Ascending aorta (tissue), 2 donors: ENCODE results near the gene IFNA5. TPM values are rescaled to one million over a fixed set of nuclear protein-coding genes. Genes with fewer than 3 reads are reported as not detected.

Experiments
- DNase-seq, 2 donors: peaks; one replicate each; pipeline ENCODE4 v3.0.0-alpha.2; 2019; ENCODE audit warnings: low spot score in 2 of 2
- H3K27ac ChIP-seq, 2 donors: fragments of 200-600 bp; sonication (generic); one replicate each; pipeline ENCODE4 v1.5.1; 2016 to 2017; ENCODE audit warnings: mild to moderate bottlenecking in 1 of 2
- H3K27me3 ChIP-seq: fragments of 200-600 bp; sonication (generic); one replicate; pipeline ENCODE4 v1.5.1; 2017
- H3K36me3 ChIP-seq, 2 donors: fragments of 200-600 bp; sonication (generic); one replicate each; pipeline ENCODE4 v1.5.1; 2016
- H3K4me1 ChIP-seq, 2 donors: fragments of 200-600 bp; sonication (generic); one replicate each; pipeline ENCODE4 v1.5.1; 2016 to 2017; ENCODE audit warnings: mild to moderate bottlenecking in 1 of 2
- H3K4me3 ChIP-seq, 2 donors: fragments of 200-600 bp; sonication (generic); one replicate each; pipeline ENCODE4 v1.5.1; 2016 to 2017; ENCODE audit warnings: mild to moderate bottlenecking in 1 of 2
- H3K9me3 ChIP-seq, 2 donors: fragments of 200-600 bp; sonication (generic); one replicate each; pipeline ENCODE4 v1.5.1; 2016
- intact Hi-C: fragments of 100-400 bp; cut with DNase I; formaldehyde crosslinking; loops from one replicate; pipeline ENCODE4 v1.15.1; 2023
- total RNA-seq: library from RNA; depleted of rRNA; stranded (reverse); fragments of >200 nt; gene quantifications from one replicate; pipeline ENCODE4 v1.1.0, GENCODE V29; 2016
- TF ChIP-seq, protein P1 (sequence below), 3 experiments: fragments of 200-600 bp in 2 of 3; fragments of 450-650 bp in 1 of 3; sonication (generic) in 2 of 3; IDR thresholded peaks; one replicate each; pipeline ENCODE4 v1.5.1; 2016 to 2019; ENCODE audit warnings: antibody characterized with exemption in 3 of 3, mild to moderate bottlenecking in 1 of 3, moderate library complexity in 1 of 3

IFNA5 gene
- total RNA-seq, 1 donor from 2014 or later = 4.0 TPM

DNA sequence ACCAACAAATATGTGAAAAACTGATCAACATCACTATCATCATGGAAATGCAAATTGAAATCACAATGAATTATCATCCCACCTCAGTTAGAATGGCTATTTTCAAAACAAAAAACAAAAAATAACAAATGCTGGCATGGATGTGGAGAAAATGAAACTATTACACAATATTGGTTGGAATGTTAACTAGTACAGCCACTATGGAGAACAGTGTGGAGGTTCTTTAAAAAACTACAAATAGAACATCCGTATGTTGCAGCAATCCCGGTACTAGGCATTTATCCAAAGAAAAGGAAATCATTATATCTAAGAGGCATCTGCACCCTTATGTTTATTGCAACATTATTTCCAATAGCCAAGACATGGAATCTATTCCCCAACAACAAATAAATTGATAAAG is 9.0 kb upstream of the IFNA5 start:
- peaks cover 0 to 3% of the 10 kb centered on the region in 2 donors for H3K4me1 ChIP-seq
- no peaks in the 10 kb centered on the region for H3K27me3 ChIP-seq
- H3K9me3 ChIP-seq = no peaks in the 10 kb centered on the region
- TF ChIP-seq, protein P1, sequence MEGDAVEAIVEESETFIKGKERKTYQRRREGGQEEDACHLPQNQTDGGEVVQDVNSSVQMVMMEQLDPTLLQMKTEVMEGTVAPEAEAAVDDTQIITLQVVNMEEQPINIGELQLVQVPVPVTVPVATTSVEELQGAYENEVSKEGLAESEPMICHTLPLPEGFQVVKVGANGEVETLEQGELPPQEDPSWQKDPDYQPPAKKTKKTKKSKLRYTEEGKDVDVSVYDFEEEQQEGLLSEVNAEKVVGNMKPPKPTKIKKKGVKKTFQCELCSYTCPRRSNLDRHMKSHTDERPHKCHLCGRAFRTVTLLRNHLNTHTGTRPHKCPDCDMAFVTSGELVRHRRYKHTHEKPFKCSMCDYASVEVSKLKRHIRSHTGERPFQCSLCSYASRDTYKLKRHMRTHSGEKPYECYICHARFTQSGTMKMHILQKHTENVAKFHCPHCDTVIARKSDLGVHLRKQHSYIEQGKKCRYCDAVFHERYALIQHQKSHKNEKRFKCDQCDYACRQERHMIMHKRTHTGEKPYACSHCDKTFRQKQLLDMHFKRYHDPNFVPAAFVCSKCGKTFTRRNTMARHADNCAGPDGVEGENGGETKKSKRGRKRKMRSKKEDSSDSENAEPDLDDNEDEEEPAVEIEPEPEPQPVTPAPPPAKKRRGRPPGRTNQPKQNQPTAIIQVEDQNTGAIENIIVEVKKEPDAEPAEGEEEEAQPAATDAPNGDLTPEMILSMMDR (IDR thresholded peaks at IDR 0.05) = no peak
- intact Hi-C loops = no loop called here
- no peak for DNase-seq
- no peak overlapping the region for H3K4me3 ChIP-seq
- no peaks in the 10 kb centered on the region for H3K36me3 ChIP-seq
- H3K27ac ChIP-seq = no peak overlapping the region

DNA sequence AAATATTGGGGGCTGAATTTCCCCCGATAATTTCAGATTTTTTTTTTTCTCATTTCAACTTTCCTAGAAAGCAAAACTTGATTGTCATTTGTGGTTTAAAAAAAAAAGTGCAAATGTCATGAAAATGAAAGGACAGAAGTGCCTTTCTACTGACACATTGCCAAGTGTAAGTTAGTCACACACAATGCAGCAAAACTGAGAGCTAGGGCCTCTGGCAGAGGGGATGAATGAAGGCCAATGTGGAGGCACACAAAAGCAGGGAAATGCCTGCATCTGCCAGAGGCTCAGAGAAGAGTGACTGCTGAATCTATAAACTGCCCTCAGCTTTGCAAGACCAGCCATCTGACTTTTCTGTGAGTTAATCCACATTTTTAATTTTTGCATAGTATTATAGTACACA is 6.8 kb upstream of the IFNA5 start:
- intact Hi-C loops = no loop called here

DNA sequence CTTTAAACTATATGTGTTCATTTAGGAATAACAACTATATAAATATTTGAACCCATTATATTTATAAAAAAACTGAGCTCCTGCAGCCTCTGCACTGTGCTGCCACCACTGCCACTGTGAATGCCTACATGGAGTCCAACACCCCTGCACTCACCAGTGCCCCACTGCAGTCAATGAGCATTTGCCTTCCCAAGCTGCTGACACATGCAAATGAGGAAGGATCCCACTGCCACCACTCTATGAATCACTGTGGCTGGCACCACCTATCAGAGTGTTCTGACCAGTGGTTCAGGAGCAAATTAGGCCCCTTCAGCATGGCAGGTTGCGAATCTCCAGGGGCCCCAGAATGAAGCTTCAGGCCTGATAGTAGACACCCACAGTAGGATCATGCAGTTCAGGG is 9.1 kb downstream of the IFNA5 start:
- H3K9me3 ChIP-seq = peaks cover 0 to 3% of the 10 kb centered on the region in 2 donors
- H3K4me1 ChIP-seq = no peaks in the 10 kb centered on the region
- no peak for DNase-seq
- TF ChIP-seq, protein P1 (IDR thresholded peaks at IDR 0.05) = no peak
- intact Hi-C loops = no loop called here
- H3K36me3 ChIP-seq = no peaks in the 10 kb centered on the region
- no peak overlapping the region for H3K4me3 ChIP-seq
- H3K27ac ChIP-seq = no peak overlapping the region
- H3K27me3 ChIP-seq = no peaks in the 10 kb centered on the region

More for the DNA sequence above, 6.8 kb upstream of the IFNA5 start:
- TF ChIP-seq, protein P1 (IDR thresholded peaks at IDR 0.05) = no peak
- H3K27ac ChIP-seq = no peak overlapping the region
- H3K4me1 ChIP-seq = no peaks in the 10 kb centered on the region
- DNase-seq = no peak
- H3K4me3 ChIP-seq = no peak overlapping the region
- H3K36me3 ChIP-seq = no peaks in the 10 kb centered on the region
- H3K27me3 ChIP-seq = no peaks in the 10 kb centered on the region
- no peaks in the 10 kb centered on the region for H3K9me3 ChIP-seq

DNA sequence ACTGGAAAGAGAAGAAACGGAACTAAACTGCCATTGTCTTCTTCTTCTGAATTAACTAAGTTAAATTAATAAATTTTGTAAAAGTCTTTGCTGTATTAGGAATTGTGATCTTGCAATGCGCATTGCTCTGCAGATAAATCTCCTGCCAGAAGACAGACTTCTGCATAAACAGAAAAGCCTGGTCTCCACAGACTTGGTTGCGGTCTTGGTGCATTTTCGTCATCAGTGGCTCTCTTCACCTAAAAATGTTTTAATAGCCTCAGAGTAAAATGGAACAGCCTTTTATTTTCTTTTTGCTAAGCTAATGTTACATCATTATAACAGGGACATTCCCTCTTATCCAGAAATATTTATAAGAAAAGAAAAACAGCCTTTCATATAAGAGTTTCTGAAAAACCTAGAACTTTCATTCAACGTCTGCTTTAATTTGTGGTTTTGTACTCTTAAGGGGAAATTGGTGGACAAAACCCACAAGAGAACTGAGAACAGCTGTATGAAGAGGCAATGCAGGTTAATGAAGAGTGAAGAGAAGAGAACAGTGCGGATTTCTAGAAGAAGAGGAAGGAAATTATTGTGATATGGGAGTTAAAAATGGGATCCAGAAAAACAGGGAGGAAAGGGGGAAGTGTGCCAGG is 10.1 kb downstream of the IFNA5 start:
- DNase-seq = no peak
- TF ChIP-seq, protein P1 (IDR thresholded peaks at IDR 0.05) = no peak
- Histone ChIP-seq H3K9me3 (no peaks in the 10 kb centered on the region), H3K4me3 (no peak overlapping the region), H3K27ac (no peak overlapping the region), H3K4me1 (no peaks in the 10 kb centered on the region), H3K36me3 (no peaks in the 10 kb centered on the region), H3K27me3 (no peaks in the 10 kb centered on the region)
- intact Hi-C loops = no loop called here

DNA sequence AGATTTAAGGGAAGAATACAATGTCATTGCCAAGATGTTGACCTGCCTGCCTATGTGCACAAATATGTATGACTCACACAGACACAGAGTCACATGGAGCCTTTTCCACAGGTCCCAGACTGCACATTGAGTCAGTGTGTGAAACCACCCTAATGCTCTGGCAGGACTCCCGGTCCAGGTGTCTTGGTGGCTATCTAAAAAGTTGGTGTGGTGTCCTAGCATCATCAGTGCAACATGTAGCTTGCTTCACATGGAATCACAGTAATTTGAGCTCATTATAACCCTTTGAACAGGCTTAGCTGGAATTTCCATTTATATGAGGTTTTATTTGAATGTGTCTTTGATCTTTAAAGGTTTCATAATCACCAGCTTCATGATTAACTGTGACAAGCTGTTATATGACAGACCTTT is 10.7 kb downstream of the IFNA5 start:
- TF ChIP-seq, protein P1 (IDR thresholded peaks at IDR 0.05) = no peak
- H3K4me1 ChIP-seq = no peaks in the 10 kb centered on the region
- H3K4me3 ChIP-seq = no peak overlapping the region
- H3K27me3 ChIP-seq = no peaks in the 10 kb centered on the region
- H3K9me3 ChIP-seq = no peaks in the 10 kb centered on the region
- intact Hi-C loops = no loop called here
- H3K36me3 ChIP-seq = no peaks in the 10 kb centered on the region
- no peak for DNase-seq
- H3K27ac ChIP-seq = no peak overlapping the region

DNA sequence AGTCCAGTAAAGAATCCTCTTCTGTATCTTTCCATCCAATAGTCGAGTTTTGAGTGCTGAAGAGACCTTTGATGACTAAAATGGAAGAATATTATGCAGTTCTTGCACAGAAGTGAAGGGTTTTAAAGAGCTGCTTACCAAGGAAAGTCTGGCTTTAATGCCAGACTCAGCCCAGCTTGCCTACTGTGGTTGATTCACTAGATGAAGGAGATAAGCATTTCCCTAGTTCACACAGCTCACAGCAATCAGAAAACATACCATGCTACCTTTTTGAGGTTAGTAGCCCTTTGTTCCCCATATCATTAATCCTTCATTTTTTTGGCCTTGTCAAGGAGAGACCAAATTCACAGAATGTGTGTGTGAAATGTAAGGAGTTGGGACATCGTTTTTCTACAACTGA is 15.3 kb downstream of the IFNA5 start:
- no peak for DNase-seq
- H3K4me1 ChIP-seq = no peaks in the 10 kb centered on the region
- no peaks in the 10 kb centered on the region for H3K27me3 ChIP-seq
- H3K9me3 ChIP-seq = no peaks in the 10 kb centered on the region
- intact Hi-C loops = no loop called here
- H3K36me3 ChIP-seq = no peaks in the 10 kb centered on the region
- TF ChIP-seq, protein P1 (IDR thresholded peaks at IDR 0.05) = no peak
- H3K4me3 ChIP-seq = no peak overlapping the region
- no peak overlapping the region for H3K27ac ChIP-seq
